ENCODE results near the gene CSGALNACT2. TPM values are rescaled to one million over a fixed set of nuclear protein-coding genes. Genes with fewer than 3 reads are reported as not detected.
"Not testable (repeated sequence)": the region's sequence is repeated elsewhere in the genome, so short reads cannot be mapped to it uniquely, and the experiment has no call there.

The CSGALNACT2 gene
- total RNA-seq, 1 experiment from 2014 or later, result 30.0 TPM

DNA sequence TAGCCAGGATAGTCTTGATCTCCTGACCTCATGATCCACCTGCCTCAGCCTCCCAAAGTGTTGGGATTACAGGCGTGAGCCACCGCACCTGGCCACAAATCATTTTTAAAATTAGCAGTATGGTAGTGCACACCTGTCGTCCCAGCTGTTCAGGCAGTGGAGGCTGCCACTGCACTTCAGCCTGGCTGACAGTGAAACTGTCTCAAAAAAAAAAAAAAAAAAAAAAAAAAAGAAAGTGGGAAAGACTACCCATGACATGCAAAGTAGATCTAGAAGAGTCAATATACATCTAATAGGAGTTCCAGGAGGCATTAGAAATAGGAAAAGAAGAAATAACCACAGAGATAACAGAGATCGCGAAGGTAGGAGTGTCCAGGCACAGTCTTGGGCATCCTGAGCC, 3.2 kb downstream of the CSGALNACT2 start:
- no peak for DNase-seq (ENCODE audit: unreplicated experiment)
- peaks cover 20% of the 10 kb centered on the region for H3K4me1 Mint-ChIP-seq (ENCODE audit: insufficient read depth, unreplicated experiment)
- BruUV-seq (replicated peaks), result no TSS peak
- H3K4me3 Mint-ChIP-seq (ENCODE audit: unreplicated experiment), result no peak overlapping the region
- intact Hi-C loops (cut with micrococcal nuclease), result no loop called here
- TF ChIP-seq, protein P1, sequence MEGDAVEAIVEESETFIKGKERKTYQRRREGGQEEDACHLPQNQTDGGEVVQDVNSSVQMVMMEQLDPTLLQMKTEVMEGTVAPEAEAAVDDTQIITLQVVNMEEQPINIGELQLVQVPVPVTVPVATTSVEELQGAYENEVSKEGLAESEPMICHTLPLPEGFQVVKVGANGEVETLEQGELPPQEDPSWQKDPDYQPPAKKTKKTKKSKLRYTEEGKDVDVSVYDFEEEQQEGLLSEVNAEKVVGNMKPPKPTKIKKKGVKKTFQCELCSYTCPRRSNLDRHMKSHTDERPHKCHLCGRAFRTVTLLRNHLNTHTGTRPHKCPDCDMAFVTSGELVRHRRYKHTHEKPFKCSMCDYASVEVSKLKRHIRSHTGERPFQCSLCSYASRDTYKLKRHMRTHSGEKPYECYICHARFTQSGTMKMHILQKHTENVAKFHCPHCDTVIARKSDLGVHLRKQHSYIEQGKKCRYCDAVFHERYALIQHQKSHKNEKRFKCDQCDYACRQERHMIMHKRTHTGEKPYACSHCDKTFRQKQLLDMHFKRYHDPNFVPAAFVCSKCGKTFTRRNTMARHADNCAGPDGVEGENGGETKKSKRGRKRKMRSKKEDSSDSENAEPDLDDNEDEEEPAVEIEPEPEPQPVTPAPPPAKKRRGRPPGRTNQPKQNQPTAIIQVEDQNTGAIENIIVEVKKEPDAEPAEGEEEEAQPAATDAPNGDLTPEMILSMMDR (IDR thresholded peaks at IDR 0.05; ENCODE audit: unreplicated experiment), result no peak
- no peaks in the 10 kb centered on the region for H3K36me3 Mint-ChIP-seq (ENCODE audit: insufficient read depth, unreplicated experiment)
- no peak overlapping the region for H3K27ac Mint-ChIP-seq (ENCODE audit: low read depth, unreplicated experiment)
- no peaks in the 10 kb centered on the region for H3K9me3 Mint-ChIP-seq (ENCODE audit: unreplicated experiment)
- CTCF ChIA-PET, result interaction anchor here (0.6 kb wide), 2 partner anchors 183 to 583 kb away, joined by 3 read pairs; no protein-coding TSS in a partner anchor
- POLR2A ChIA-PET, result interaction anchor here (0.6 to 2.5 kb wide), 4 partner anchors 8 to 266 kb away, joined by 3 to 14 read pairs (median 5); no protein-coding TSS in a partner anchor
- no peaks in the 10 kb centered on the region for H3K27me3 Mint-ChIP-seq (ENCODE audit: insufficient read depth, unreplicated experiment)

DNA sequence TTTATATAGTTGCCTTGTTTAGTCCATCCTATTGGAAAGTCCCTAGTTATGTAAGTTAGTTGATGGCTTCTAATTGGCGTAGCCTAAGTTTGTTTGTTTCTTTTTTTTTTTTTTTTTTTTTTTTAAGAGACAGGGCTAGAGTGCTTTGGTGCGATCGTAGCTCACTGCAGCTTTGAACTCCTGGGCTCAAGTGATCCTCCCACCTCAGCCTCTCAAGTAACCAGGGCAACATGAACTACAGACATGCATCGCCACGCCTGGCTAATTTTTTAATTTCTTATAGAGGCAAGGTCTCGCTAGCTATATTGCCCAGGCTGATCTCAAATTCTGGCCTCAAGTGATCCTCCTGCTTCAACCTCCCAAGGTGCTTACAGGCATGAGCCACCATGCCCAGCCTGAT, 7.1 kb downstream of the CSGALNACT2 start:
- H3K27ac Mint-ChIP-seq (ENCODE audit: low read depth, unreplicated experiment), result no peak overlapping the region
- CTCF ChIA-PET, result no interaction called here
- H3K36me3 Mint-ChIP-seq (ENCODE audit: insufficient read depth, unreplicated experiment), result no peaks in the 10 kb centered on the region

DNA sequence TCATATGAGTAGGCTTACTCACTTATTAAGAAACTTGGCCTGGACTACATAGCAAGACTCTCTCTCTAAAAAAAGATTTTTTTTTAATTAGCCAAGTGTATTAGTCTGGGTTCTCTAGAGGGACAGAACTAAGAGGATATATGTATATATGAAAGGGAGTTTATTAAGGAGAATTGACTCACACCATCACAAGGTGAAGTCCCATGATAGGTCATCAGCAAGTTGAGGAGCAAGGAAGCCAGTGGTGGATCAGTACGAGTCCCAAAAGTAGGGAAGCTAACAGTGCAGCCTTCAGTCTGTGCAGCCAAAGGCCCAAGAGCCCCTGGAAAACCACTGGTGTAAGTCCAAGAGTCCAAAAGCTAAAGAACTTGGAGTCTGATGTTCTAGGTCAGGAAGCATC, 7.7 kb downstream of the CSGALNACT2 start:
- H3K36me3 Mint-ChIP-seq (ENCODE audit: insufficient read depth, unreplicated experiment); H3K4me3 Mint-ChIP-seq (ENCODE audit: unreplicated experiment); POLR2A ChIA-PET; H3K27ac Mint-ChIP-seq (ENCODE audit: low read depth, unreplicated experiment); BruUV-seq (replicated peaks); H3K9me3 Mint-ChIP-seq (ENCODE audit: unreplicated experiment); intact Hi-C loops (cut with micrococcal nuclease); H3K27me3 Mint-ChIP-seq (ENCODE audit: insufficient read depth, unreplicated experiment); DNase-seq (ENCODE audit: unreplicated experiment): not testable (repeated sequence)
- peaks cover 12% of the 10 kb centered on the region for H3K4me1 Mint-ChIP-seq (ENCODE audit: insufficient read depth, unreplicated experiment)
- CTCF ChIA-PET, result interaction anchor here (0.6 kb wide), 2 partner anchors 11 to 211 kb away, joined by 3 to 5 read pairs; no protein-coding TSS in a partner anchor

More for the DNA sequence above, 7.1 kb downstream of the CSGALNACT2 start:
- Mint-ChIP-seq H3K4me1 (ENCODE audit: insufficient read depth, unreplicated experiment) (peaks cover 18% of the 10 kb centered on the region), H3K27me3 (ENCODE audit: insufficient read depth, unreplicated experiment) (no peaks in the 10 kb centered on the region), H3K4me3 (ENCODE audit: unreplicated experiment) (no peak overlapping the region), H3K9me3 (ENCODE audit: unreplicated experiment) (no peaks in the 10 kb centered on the region)
- intact Hi-C loops (cut with micrococcal nuclease), result no loop called here
- TF ChIP-seq, protein P1 (IDR thresholded peaks at IDR 0.05; ENCODE audit: unreplicated experiment), result no peak
- no peak for DNase-seq (ENCODE audit: unreplicated experiment)
- POLR2A ChIA-PET, result no interaction called here
- no TSS peak for BruUV-seq (replicated peaks)

DNA sequence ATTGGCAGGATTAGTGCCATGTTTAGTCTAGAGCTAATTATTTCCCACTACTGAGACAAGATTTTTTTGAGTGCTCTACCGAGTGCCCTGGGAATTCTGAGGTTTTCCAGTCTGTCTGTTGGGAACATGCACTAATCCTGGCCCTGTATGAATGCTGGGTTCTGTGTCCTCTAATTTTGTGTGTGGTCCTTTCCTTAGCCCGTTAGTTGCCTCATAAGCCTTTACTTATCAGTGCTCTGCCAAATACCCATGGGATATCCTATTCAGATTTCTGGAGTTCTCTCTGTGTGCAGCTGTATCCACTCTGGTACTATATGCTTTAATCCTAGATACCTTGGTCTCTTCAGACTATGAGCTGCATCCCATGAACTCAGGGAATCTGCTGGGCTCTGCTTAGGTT, 13.1 kb downstream of the CSGALNACT2 start:
- H3K27ac Mint-ChIP-seq (ENCODE audit: low read depth, unreplicated experiment), result peak overlapping the region; percentile 31
- DNase-seq (ENCODE audit: unreplicated experiment), result no peak
- H3K9me3 Mint-ChIP-seq (ENCODE audit: unreplicated experiment), result no peaks in the 10 kb centered on the region
- intact Hi-C loops (cut with micrococcal nuclease), result no loop called here
- no peak overlapping the region for H3K4me3 Mint-ChIP-seq (ENCODE audit: unreplicated experiment)
- CTCF ChIA-PET, result interaction anchor here (0.7 kb wide), 1 partner anchor 197 kb away, joined by 3 read pairs; no protein-coding TSS in a partner anchor
- H3K36me3 Mint-ChIP-seq (ENCODE audit: insufficient read depth, unreplicated experiment), result no peaks in the 10 kb centered on the region
- BruUV-seq (replicated peaks), result no TSS peak
- peaks cover 14% of the 10 kb centered on the region for H3K4me1 Mint-ChIP-seq (ENCODE audit: insufficient read depth, unreplicated experiment)
- H3K27me3 Mint-ChIP-seq (ENCODE audit: insufficient read depth, unreplicated experiment), result no peaks in the 10 kb centered on the region
- POLR2A ChIA-PET, result interaction anchor here (1.4 to 3.1 kb wide), 3 partner anchors 11 to 13 kb away, joined by 8 to 14 read pairs (median 10); partner anchors contain the start of gene CSGALNACT2
- TF ChIP-seq, protein P1 (IDR thresholded peaks at IDR 0.05; ENCODE audit: unreplicated experiment), result no peak

Measured in MCF 10A (cell line).